Activated naive CD8-positive, alpha-beta T cell treated with anti-CD3 and anti-CD28 coated beads, Interleukin-2, amount 50 U/mL, for 24 hours (primary cell): Measurements from ENCODE around the gene TUBB1.
A peak's percentile ranks its signal among the peaks of the same experiment; 100 is the strongest.
"Not testable (repeated sequence)": the region's sequence is repeated elsewhere in the genome, so short reads cannot be mapped to it uniquely, and the experiment has no call there.

Experiments
- ATAC-seq: fragments of 150-1000 bp; cut with Tn5 transposase; one replicate; pipeline ENCODE4 v1.10.0; 2021
- DNase-seq: peaks from one replicate; pipeline ENCODE4 v3.0.0; 2021
- H3K27ac Mint-ChIP-seq: one replicate; pipeline ENCODE4 v1.8.0; 2021; ENCODE audit warnings: mild to moderate bottlenecking, mixed read lengths
- H3K27me3 Mint-ChIP-seq: one replicate; pipeline ENCODE4 v1.8.0; 2021; ENCODE audit warnings: mixed read lengths
- H3K36me3 Mint-ChIP-seq: one replicate; pipeline ENCODE4 v1.8.0; 2021; ENCODE audit warnings: low read depth, mixed read lengths
- H3K4me1 Mint-ChIP-seq: one replicate; pipeline ENCODE4 v1.8.0; 2021; ENCODE audit warnings: mixed read lengths
- H3K4me3 Mint-ChIP-seq: one replicate; pipeline ENCODE4 v1.8.0; 2021; ENCODE audit warnings: mild to moderate bottlenecking, moderate library complexity, mixed read lengths
- H3K9me3 Mint-ChIP-seq: one replicate; pipeline ENCODE4 v1.8.0; 2021; ENCODE audit warnings: mixed read lengths

Gene TUBB1

DNA sequence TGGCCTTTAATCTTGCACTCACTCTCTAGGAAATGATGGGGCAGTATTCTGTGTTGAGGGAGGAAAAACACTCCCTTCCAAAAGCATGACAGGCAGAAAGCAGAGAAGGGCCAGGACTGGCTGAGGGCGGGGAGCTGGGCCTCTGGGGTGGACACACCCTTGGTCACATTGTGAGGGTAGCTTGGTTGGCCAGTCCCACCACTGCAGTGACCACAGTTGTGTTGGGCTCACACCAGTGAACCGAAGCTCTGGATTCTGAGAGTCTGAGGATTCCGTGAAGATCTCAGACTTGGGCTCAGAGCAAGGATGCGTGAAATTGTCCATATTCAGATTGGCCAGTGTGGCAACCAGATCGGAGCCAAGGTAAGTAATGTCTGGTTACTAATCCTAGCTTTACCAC is at the start of gene TUBB1:
Gene TUBB1 (plus strand): TSS at position 213 of the 400 bp plus-strand sequence. CDS start 94 bp downstream, at position 307.
- no peak within 1 kb of the TSS for H3K4me3 Mint-ChIP-seq
- ATAC-seq (no peak), DNase-seq (no peak)

GRCh38 chr20:58969439-58969838 is 49.8 kb upstream of the TUBB1 start:
- ATAC-seq, result no peak
- DNase-seq, result no peak
- Mint-ChIP-seq H3K27ac (no peak overlapping the region), H3K36me3 (no peaks in the 10 kb centered on the region), H3K9me3 (no peaks in the 10 kb centered on the region), H3K4me1 (peaks cover 2% of the 10 kb centered on the region), H3K4me3 (no peak overlapping the region), H3K27me3 (peaks cover 10% of the 10 kb centered on the region)

More for the DNA sequence above, at the start of gene TUBB1:
- Mint-ChIP-seq H3K4me1 (peaks cover 33% of the 10 kb centered on the region), H3K36me3 (peaks cover 14% of the 10 kb centered on the region), H3K9me3 (no peaks in the 10 kb centered on the region), H3K27ac (no peak within 1 kb of the TSS), H3K27me3 (no peaks in the 10 kb centered on the region)

- no peak overlapping the region for H3K4me3 Mint-ChIP-seq
Measured at GRCh38 chr20:58970146-58970545, 49.1 kb upstream of the TUBB1 start.

GRCh38 chr20:58971429-58971828 is 47.8 kb upstream of the TUBB1 start:
- no peak overlapping the region for H3K27ac Mint-ChIP-seq
- peaks cover 10% of the 10 kb centered on the region for H3K27me3 Mint-ChIP-seq

More at GRCh38 chr20:58970146-58970545, 49.1 kb upstream of the TUBB1 start:
- Mint-ChIP-seq H3K27me3 (peaks cover 10% of the 10 kb centered on the region), H3K36me3 (peaks cover 1% of the 10 kb centered on the region), H3K9me3 (peaks cover 2% of the 10 kb centered on the region), H3K27ac (no peak overlapping the region), H3K4me1 (peaks cover 2% of the 10 kb centered on the region)
- DNase-seq (no peak), ATAC-seq (no peak)

GRCh38 chr20:58973179-58973578 is 46.0 kb upstream of the TUBB1 start:
- H3K36me3 Mint-ChIP-seq, result peaks cover 2% of the 10 kb centered on the region
- ATAC-seq, result no peak

More at GRCh38 chr20:58971429-58971828, 47.8 kb upstream of the TUBB1 start:
- ATAC-seq, result no peak
- H3K9me3 Mint-ChIP-seq, result peaks cover 11% of the 10 kb centered on the region
- H3K4me3 Mint-ChIP-seq, result no peak overlapping the region
- DNase-seq, result no peak
- peaks cover 2% of the 10 kb centered on the region for H3K36me3 Mint-ChIP-seq
- H3K4me1 Mint-ChIP-seq, result peaks cover 2% of the 10 kb centered on the region

GRCh38 chr20:58973866-58974265 is 45.4 kb upstream of the TUBB1 start:
- H3K4me3 Mint-ChIP-seq, result no peak overlapping the region
- DNase-seq (no peak), ATAC-seq (no peak)
- H3K27ac Mint-ChIP-seq, result no peak overlapping the region
- peaks cover 2% of the 10 kb centered on the region for H3K4me1 Mint-ChIP-seq
- peaks cover 15% of the 10 kb centered on the region for H3K9me3 Mint-ChIP-seq
- H3K27me3 Mint-ChIP-seq, result peaks cover 6% of the 10 kb centered on the region
- H3K36me3 Mint-ChIP-seq, result peaks cover 2% of the 10 kb centered on the region

More at GRCh38 chr20:58973179-58973578, 46.0 kb upstream of the TUBB1 start:
- Mint-ChIP-seq H3K4me1 (peaks cover 2% of the 10 kb centered on the region), H3K9me3 (peaks cover 15% of the 10 kb centered on the region), H3K27ac (no peak overlapping the region), H3K4me3 (no peak overlapping the region), H3K27me3 (peaks cover 8% of the 10 kb centered on the region)
- DNase-seq, result no peak

GRCh38 chr20:58975353-58975752 is 43.9 kb upstream of the TUBB1 start:
- Mint-ChIP-seq H3K4me3 (no peak overlapping the region), H3K9me3 (peaks cover 15% of the 10 kb centered on the region), H3K27ac (no peak overlapping the region), H3K4me1 (peaks cover 2% of the 10 kb centered on the region), H3K27me3 (no peaks in the 10 kb centered on the region), H3K36me3 (peaks cover 2% of the 10 kb centered on the region)
- DNase-seq, result no peak
- ATAC-seq, result no peak

GRCh38 chr20:58976061-58976730 is 43.0 kb upstream of the TUBB1 start:
- Mint-ChIP-seq H3K27me3 (no peaks in the 10 kb centered on the region), H3K36me3 (peaks cover 2% of the 10 kb centered on the region), H3K9me3 (peaks cover 15% of the 10 kb centered on the region), H3K4me3 (no peak overlapping the region), H3K4me1 (peaks cover 2% of the 10 kb centered on the region), H3K27ac (no peak overlapping the region)
- DNase-seq, result no peak
- no peak for ATAC-seq

GRCh38 chr20:58978351-58979190 is 40.7 kb upstream of the TUBB1 start:
- H3K27ac Mint-ChIP-seq, result no peak overlapping the region
- H3K27me3 Mint-ChIP-seq, result no peaks in the 10 kb centered on the region
- DNase-seq (no peak), ATAC-seq (no peak)
- peaks cover 18% of the 10 kb centered on the region for H3K4me1 Mint-ChIP-seq
- no peak overlapping the region for H3K4me3 Mint-ChIP-seq
- H3K36me3 Mint-ChIP-seq, result peaks cover 10% of the 10 kb centered on the region
- H3K9me3 Mint-ChIP-seq, result peaks cover 15% of the 10 kb centered on the region

- Mint-ChIP-seq H3K4me3 (peak within 1 kb of the TSS; percentile 90), H3K27ac (peak within 1 kb of the TSS; percentile 92), H3K9me3 (peaks cover 6% of the 10 kb centered on the region), H3K27me3 (no peaks in the 10 kb centered on the region), H3K36me3 (peaks cover 19% of the 10 kb centered on the region), H3K4me1 (peaks cover 32% of the 10 kb centered on the region)
- peak; percentile 83 for ATAC-seq
- peak; percentile 95 for DNase-seq
Measured at GRCh38 chr20:58980711-58981627, 38.3 kb upstream of the TUBB1 start, which contains the start of gene NELFCD. NELFCD (plus strand) TSS chr20:58981256; CDS start chr20:58981310, 54 bp downstream.

DNA sequence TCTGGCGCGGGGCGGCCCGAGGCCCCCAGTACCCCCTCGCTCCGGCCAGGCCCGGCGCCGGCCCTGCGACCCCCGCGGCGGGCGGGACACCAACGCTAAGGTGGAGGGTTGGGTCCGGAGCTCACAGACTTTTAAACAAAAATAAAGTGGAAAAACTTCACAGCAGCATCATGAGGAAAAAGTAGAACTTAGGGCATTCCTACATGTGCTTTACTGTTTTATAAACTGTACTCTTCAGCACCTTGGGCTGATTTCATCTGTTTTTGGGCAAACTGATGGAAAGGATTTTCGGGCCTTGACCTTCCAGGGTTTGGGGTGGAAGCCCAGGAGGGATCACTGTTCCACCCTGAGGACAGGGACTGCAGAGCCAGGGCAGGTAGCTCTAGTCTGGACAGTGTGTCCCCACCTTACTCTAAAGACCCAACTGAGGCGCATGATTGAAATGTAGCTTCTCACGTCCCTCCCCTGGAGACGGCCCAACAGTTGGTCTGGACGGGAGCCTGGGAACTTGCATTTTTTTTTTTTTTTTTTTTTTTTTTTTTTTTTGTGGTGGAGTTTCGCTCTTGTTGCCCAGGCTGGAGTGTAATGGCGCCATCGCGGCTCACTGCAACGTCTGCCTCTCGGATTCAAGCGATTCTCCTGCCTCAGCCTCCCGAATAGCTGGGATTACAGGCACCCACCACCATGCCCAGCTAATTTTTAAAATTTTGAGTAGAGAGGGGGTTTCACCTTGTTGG is 37.4 kb upstream of the TUBB1 start:
- DNase-seq, result peak; percentile 12
- Mint-ChIP-seq H3K27me3 (no peaks in the 10 kb centered on the region), H3K4me3 (peak overlapping the region; percentile 90), H3K9me3 (peaks cover under 1% of the 10 kb centered on the region), H3K36me3 (peaks cover 25% of the 10 kb centered on the region), H3K4me1 (peaks cover 36% of the 10 kb centered on the region), H3K27ac (peak overlapping the region; percentile 92)
- peak; percentile 18 for ATAC-seq

GRCh38 chr20:58982406-58983114 is 36.7 kb upstream of the TUBB1 start:
- ATAC-seq (no peak), DNase-seq (no peak)
- Mint-ChIP-seq H3K36me3 (peaks cover 31% of the 10 kb centered on the region), H3K9me3 (no peaks in the 10 kb centered on the region), H3K27ac (peak overlapping the region; percentile 78), H3K4me3 (peak overlapping the region; percentile 90), H3K4me1 (peaks cover 37% of the 10 kb centered on the region), H3K27me3 (no peaks in the 10 kb centered on the region)

DNA sequence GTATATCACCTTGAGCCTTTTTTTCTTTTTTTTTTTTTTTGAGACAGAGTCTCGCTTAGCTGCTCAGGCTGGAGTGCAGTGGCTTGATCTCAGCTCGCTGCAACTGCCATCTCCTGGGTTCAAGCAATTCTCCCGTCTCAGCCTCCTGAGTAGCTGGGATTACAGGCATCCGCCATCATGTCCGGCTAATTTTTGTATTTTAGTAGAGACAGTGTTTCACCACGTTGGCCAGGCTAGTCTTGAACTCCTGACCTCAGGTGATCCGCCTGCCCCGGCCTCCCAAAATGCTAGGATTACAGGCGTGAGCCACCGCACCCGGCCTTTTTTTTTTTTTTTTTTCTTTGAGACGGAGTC is 36.1 kb upstream of the TUBB1 start:
- Mint-ChIP-seq H3K4me3 (peak overlapping the region; percentile 90), H3K36me3 (peaks cover 36% of the 10 kb centered on the region), H3K4me1 (peaks cover 37% of the 10 kb centered on the region)
- not testable (repeated sequence) for ATAC-seq, H3K27ac Mint-ChIP-seq, H3K27me3 Mint-ChIP-seq, DNase-seq, H3K9me3 Mint-ChIP-seq
